HepG2 (cell line): ENCODE results near the gene SLC18A3. TPM values are rescaled to one million over a fixed set of nuclear protein-coding genes. Genes with fewer than 3 reads are reported as not detected.

Experiments
- ATAC-seq: fragments of 200-7000 bp; cut with Tn5 transposase; 3 replicates; pipeline ENCODE4 v1.9.1; 2020; ENCODE audit warnings: mild to moderate bottlenecking, moderate library complexity
- BruUV-seq: library from RNA; stranded (reverse); fragments of 400-500 nt; replicated peaks from 2 replicates; lab custom pipeline; 2021; lab: Mats Ljungman, UMichigan
- CTCF ChIA-PET: fragments of 300-600 bp; formaldehyde crosslinking; extraction: SDS; loops from one replicate; lab custom pipeline; 2021; ENCODE audit warnings: low total read pairs, inconsistent platforms, low intra/inter-chr PET ratio; lab: Yijun Ruan, JAX
- POLR2A ChIA-PET: fragments of 350-600 bp; sonication (Branson Sonifier 250); formaldehyde crosslinking; loops from one replicate; lab custom pipeline; 2020; ENCODE audit warnings: antibody characterized with exemption, inconsistent platforms; lab: Yijun Ruan, JAX
- DNase-seq: peaks from one replicate; pipeline ENCODE4 v3.0.0-alpha.2; 2015; ENCODE audit warnings: low spot score
- FAIRE-seq: peaks from 3 replicates; lab custom pipeline; 2011; peaks lifted over from hg19 to GRCh38; lab: Jason Lieb, UNC
- H2AFZ ChIP-seq: one replicate; pipeline ENCODE4 v1.6.1; 2011; ENCODE audit warnings: low read length, inconsistent platforms
- H3K27ac ChIP-seq: fragments of 300-600 bp; 3 replicates; pipeline ENCODE4 v1.8.0; 2011; ENCODE audit warnings: mixed run types, mild to moderate bottlenecking, mixed read lengths, low read length, inconsistent platforms; ENCODE audit not compliant: insufficient read depth; ENCODE audit errors: extremely low read length
- H3K27me3 ChIP-seq, 2 experiments: fragments of 200-600 bp in 1 of 2; 2 replicates in 1 of 2; 3 replicates in 1 of 2; pipeline versions ENCODE4 v1.6.0 to v1.8.0; 2011; ENCODE audit warnings: low read length in 2 of 2, mild to moderate bottlenecking in 2 of 2, moderate library complexity in 2 of 2, inconsistent platforms in 1 of 2; ENCODE audit not compliant: insufficient read depth in 2 of 2, control insufficient read depth in 1 of 2
- H3K36me3 ChIP-seq, 2 experiments: fragments of 200-600 bp in 1 of 2; replicated peaks in 1 of 2; 2 replicates in 1 of 2; 3 replicates in 1 of 2; pipeline versions ENCODE4 v1.5.1 to v1.8.0; 2011; ENCODE audit warnings: low read length in 2 of 2, inconsistent platforms in 1 of 2; ENCODE audit not compliant: insufficient read depth in 2 of 2, control insufficient read depth in 1 of 2
- H3K4me1 ChIP-seq: 2 replicates; pipeline ENCODE4 v1.5.1; 2012; ENCODE audit warnings: low read length, inconsistent platforms; ENCODE audit not compliant: insufficient read depth
- H3K4me2 ChIP-seq: 2 replicates; pipeline ENCODE4 v1.6.0; 2011; ENCODE audit warnings: low read depth, low read length, inconsistent platforms
- H3K4me3 ChIP-seq, 3 experiments: fragments of 200-600 bp in 1 of 3; sonication (generic), shearing (Covaris generic) in 1 of 3; replicated peaks in 1 of 3; 2 replicates each; pipeline ENCODE4 v1.5.1; 2011 to 2016; ENCODE audit warnings: low read length in 3 of 3, inconsistent platforms in 2 of 3, low read depth in 2 of 3, mild to moderate bottlenecking in 2 of 3, control low read depth in 1 of 3, mixed read lengths in 1 of 3; ENCODE audit not compliant: insufficient read depth in 1 of 3
- H3K79me2 ChIP-seq: one replicate; pipeline ENCODE4 v1.6.1; 2011; ENCODE audit warnings: low read length, inconsistent platforms; ENCODE audit not compliant: insufficient read depth
- H3K9ac ChIP-seq: 2 replicates; pipeline ENCODE4 v1.6.0; 2011; ENCODE audit warnings: mild to moderate bottlenecking, low read depth, low read length, inconsistent platforms; ENCODE audit not compliant: insufficient read depth
- H3K9me3 ChIP-seq: 2 replicates; pipeline ENCODE4 v1.5.1; 2012; ENCODE audit warnings: mild to moderate bottlenecking, low read length
- H4K20me1 ChIP-seq: 2 replicates; pipeline ENCODE4 v1.6.0; 2011; ENCODE audit warnings: inconsistent platforms, mild to moderate bottlenecking, low read length, moderate library complexity; ENCODE audit not compliant: insufficient read depth
- ATF4 ChIP-seq, 2 experiments: fragments of 450-650 bp in 1 of 2; sonication (generic) in 1 of 2; formaldehyde crosslinking; IDR thresholded peaks; 2 replicates each; pipeline versions ENCODE4 v1.5.0 to v1.8.0; 2020 to 2022; ENCODE audit warnings: mild to moderate bottlenecking in 1 of 2, missing genetic modification reagents in 1 of 2
- ERF ChIP-seq: IDR thresholded peaks from 2 replicates; pipeline ENCODE4 v1.6.1; 2018; ENCODE audit warnings: missing biosample characterization, missing genetic modification reagents
- GMEB1 ChIP-seq: sonication (generic); formaldehyde crosslinking; IDR thresholded peaks from 2 replicates; pipeline ENCODE4 v1.5.1; 2020; ENCODE audit warnings: missing genetic modification reagents, mild to moderate bottlenecking, borderline replicate concordance
- GTF3A ChIP-seq: sonication (generic); formaldehyde crosslinking; conservative IDR thresholded peaks from 2 replicates; pipeline ENCODE4 v1.4.0; 2020; ENCODE audit warnings: mild to moderate bottlenecking, missing genetic modification reagents
- HES4 ChIP-seq: sonication (generic); formaldehyde crosslinking; IDR thresholded peaks from 2 replicates; pipeline ENCODE4 v1.9.0; 2021; ENCODE audit warnings: mild to moderate bottlenecking, missing genetic modification reagents, borderline replicate concordance
- KLF6 ChIP-seq: IDR thresholded peaks from 2 replicates; pipeline ENCODE4 v1.8.0; 2016; ENCODE audit warnings: missing biosample characterization, missing genetic modification reagents
- MXD4 ChIP-seq: IDR thresholded peaks from 2 replicates; pipeline ENCODE4 v1.6.1; 2016; ENCODE audit warnings: mild to moderate bottlenecking, missing biosample characterization, missing genetic modification reagents
- PHB2 ChIP-seq: fragments of 450-650 bp; IDR thresholded peaks from 2 replicates; pipeline ENCODE4 v1.6.1; 2018; ENCODE audit not compliant: partially characterized antibody
- POLR2AphosphoS5 ChIP-seq: IDR thresholded peaks from 2 replicates; pipeline ENCODE4 v1.6.1; 2012; ENCODE audit warnings: low read depth, low read length
- RERE ChIP-seq: IDR thresholded peaks from 2 replicates; pipeline ENCODE4 v1.6.1; 2016; ENCODE audit warnings: low read depth, missing genetic modification reagents, missing compliant biosample characterization
- SIN3A ChIP-seq: IDR thresholded peaks from 2 replicates; pipeline ENCODE4 v1.6.1; 2011; ENCODE audit warnings: low read depth, mild to moderate bottlenecking, control low read depth, low read length, borderline replicate concordance
- SIX4 ChIP-seq: sonication (generic); formaldehyde crosslinking; IDR thresholded peaks from 2 replicates; pipeline ENCODE4 v1.4.0; 2020; ENCODE audit warnings: missing genetic modification reagents
- ZFP37 ChIP-seq: sonication (generic); formaldehyde crosslinking; IDR thresholded peaks from 2 replicates; pipeline ENCODE4 v1.4.0; 2020; ENCODE audit warnings: missing genetic modification reagents, borderline replicate concordance
- ZNF343 ChIP-seq: sonication (generic); formaldehyde crosslinking; IDR thresholded peaks from 2 replicates; pipeline ENCODE4 v1.4.0; 2020; ENCODE audit warnings: mild to moderate bottlenecking, missing genetic modification reagents
- ZNF563 ChIP-seq: sonication (generic); formaldehyde crosslinking; IDR thresholded peaks from 2 replicates; pipeline ENCODE4 v1.8.0; 2022; ENCODE audit warnings: mild to moderate bottlenecking, moderate library complexity, missing genetic modification reagents
- ZNF782 ChIP-seq: sonication (generic); formaldehyde crosslinking; IDR thresholded peaks from 2 replicates; pipeline ENCODE4 v1.4.0; 2020; ENCODE audit warnings: missing genetic modification reagents, mild to moderate bottlenecking, borderline replicate concordance
- WGBS: methylation state at CpG from one replicate; pipeline ENCODE4 v1.1.6; 2017; ENCODE audit warnings: low lambda C conversion rate; 5-methylcytosine and 5-hydroxymethylcytosine counted together
- in situ Hi-C: cut with HindIII; loops from 2 replicates; pipeline ENCODE4 v1.10.0; 2017; ENCODE audit warnings: low pct_unique_long_range_greater_than_20kb; ENCODE audit not compliant: extremely low pct_ligation_motif_present
- intact Hi-C: fragments of 100-400 bp; cut with micrococcal nuclease; formaldehyde crosslinking; loops from one replicate; pipeline ENCODE4 v1.10.0; 2022; ENCODE audit not compliant: unreplicated experiment
- polyA plus RNA-seq, 8 experiments: library from polyadenylated mRNA; depleted of rRNA in 3 of 8; stranded (reverse) in 7 of 8; unstranded in 1 of 8; fragments of >200 nt; fragmentation: Illumina TruSeq in 4 of 8; extraction: Trizol in 4 of 8; gene quantifications; 2 replicates each; pipeline versions ENCODE4 v1.2.1 to v1.2.3, GENCODE V29; 2011 to 2016; ENCODE audit warnings: low read depth in 4 of 8, missing spikeins in 1 of 8, mixed read lengths in 1 of 8; ENCODE audit not compliant: insufficient read depth in 1 of 8
- total RNA-seq, 5 experiments: library from RNA; depleted of rRNA; stranded (reverse); fragments of >200 nt; fragmentation: Illumina TruSeq; extraction: Trizol; gene quantifications; 2 replicates each; pipeline ENCODE4 v1.2.3, GENCODE V29; 2016; ENCODE audit warnings: low read depth in 1 of 5

SLC18A3 gene
- total and polyA plus RNA-seq, 2 of the 13 experiments (the other 11 are each of a cell fraction or from before 2014, with no cell fraction given) = not detected

GRCh38 chr10:49645871-49646870 is 36.1 kb downstream of the SLC18A3 start:
- no peak overlapping the region for H3K9ac ChIP-seq
- no peaks in the 10 kb centered on the region for H3K9me3 ChIP-seq
- H3K4me3 ChIP-seq = no peak overlapping the region
- H3K27me3 ChIP-seq = peaks cover 2 to 39% of the 10 kb centered on the region in 2 experiments; a peak in 4 of 5 replicates
- ChIA-PET CTCF (no interaction called here), POLR2A (no interaction called here)
- ATAC-seq (no peak), FAIRE-seq (no peak), DNase-seq (no peak)
- no peak overlapping the region for H3K27ac ChIP-seq
- intact Hi-C loops = no loop called here
- BruUV-seq = no TSS peak
- no peaks in the 10 kb centered on the region for H3K36me3 ChIP-seq
- H3K79me2 ChIP-seq = no peaks in the 10 kb centered on the region
- no peaks in the 10 kb centered on the region for H3K4me1 ChIP-seq
- H3K4me2 ChIP-seq = no peak overlapping the region
- no peak overlapping the region for H2AFZ ChIP-seq
- in situ Hi-C loops = no loop called here
- WGBS = no CpG with 5 or more reads among the region's 22 CpGs
- H4K20me1 ChIP-seq = peaks cover 3% of the 10 kb centered on the region; the same call in 1 of the 2 replicates
- TF ChIP-seq ERF (CRISPR knock-in tag) (no peak), ZNF782 (no peak), ZFP37 (no peak), ZNF563 (CRISPR knock-in tag) (no peak), KLF6 (CRISPR knock-in tag) (no peak), SIX4 (CRISPR knock-in tag) (no peak), GTF3A (no peak), ZNF343 (CRISPR knock-in tag) (no peak), MXD4 (no peak), GMEB1 (no peak), ATF4 (CRISPR knock-in tag; IDR thresholded peaks at IDR 0.05) (no peak), SIN3A (no peak), RERE (no peak), PHB2 (no peak), POLR2AphosphoS5 (no peak), HES4 (CRISPR knock-in tag) (no peak)
